Common myeloid progenitor, CD34-positive (primary cell): ENCODE measurements around the gene COL19A1.

ENCODE experiments used
- CTCF ChIA-PET: fragments of 350-600 bp; sonication (Branson Sonifier 250); formaldehyde crosslinking; loops from one replicate; lab custom pipeline; 2021; ENCODE audit warnings: antibody characterized with exemption; lab: Charles Lee
- POLR2A ChIA-PET: fragments of 350-600 bp; sonication (Branson Sonifier 250); formaldehyde crosslinking; loops from one replicate; lab custom pipeline; 2021; ENCODE audit warnings: antibody characterized with exemption; lab: Charles Lee
- DNase-seq, 3 donors: peaks; one replicate each; pipeline versions ENCODE4 v3.0.0 to v3.0.0-alpha.2; 2013
- H3K27ac ChIP-seq, 2 experiments: 1 replicate in 1 of 2; 2 replicates in 1 of 2; pipeline ENCODE4 v1.7.0; 2013; ENCODE audit warnings: inconsistent platforms in 2 of 2, low read length in 2 of 2, mild to moderate bottlenecking in 2 of 2, low read depth in 1 of 2, moderate library complexity in 1 of 2; ENCODE audit not compliant: severe bottlenecking in 2 of 2, insufficient read depth in 1 of 2, poor library complexity in 1 of 2
- H3K27me3 ChIP-seq, 5 experiments: replicated peaks in 2 of 5; 1 replicate in 3 of 5; 2 replicates in 2 of 5; pipeline versions ENCODE4 v1.6.1 to v1.7.0; 2013; ENCODE audit warnings: low read length in 4 of 5, mild to moderate bottlenecking in 2 of 5, moderate library complexity in 2 of 5, inconsistent platforms in 1 of 5; ENCODE audit not compliant: insufficient read depth in 5 of 5, control insufficient read depth in 4 of 5
- H3K36me3 ChIP-seq, 4 experiments: 1 replicate in 2 of 4; 2 replicates in 2 of 4; pipeline versions ENCODE4 v1.6.1 to v1.7.0; 2013; ENCODE audit warnings: low read length in 3 of 4, control low read depth in 1 of 4, mild to moderate bottlenecking in 1 of 4; ENCODE audit not compliant: control insufficient read depth in 4 of 4, insufficient read depth in 4 of 4
- H3K4me1 ChIP-seq, 4 experiments: 1 replicate in 3 of 4; 2 replicates in 1 of 4; pipeline versions ENCODE4 v1.6.1 to v1.7.1; 2013; ENCODE audit warnings: low read length in 3 of 4, mild to moderate bottlenecking in 3 of 4, control low read depth in 1 of 4, inconsistent platforms in 1 of 4, moderate library complexity in 1 of 4; ENCODE audit not compliant: control insufficient read depth in 4 of 4, insufficient read depth in 4 of 4; ENCODE audit errors: control extremely low read depth in 1 of 4
- H3K4me3 ChIP-seq, 7 experiments: 1 replicate in 4 of 7; 2 replicates in 3 of 7; pipeline versions ENCODE4 v1.5.1 to v1.7.0; 2013; ENCODE audit warnings: mild to moderate bottlenecking in 7 of 7, low read length in 6 of 7, moderate library complexity in 6 of 7, inconsistent platforms in 2 of 7, low read depth in 2 of 7, control low read depth in 1 of 7; ENCODE audit not compliant: insufficient read depth in 4 of 7, control insufficient read depth in 1 of 7; ENCODE audit errors: extremely low read depth in 1 of 7
- H3K9me3 ChIP-seq, 5 experiments: 1 replicate in 4 of 5; 2 replicates in 1 of 5; pipeline versions ENCODE4 v1.6.1 to v1.7.1; 2013; ENCODE audit warnings: low read length in 4 of 5, mild to moderate bottlenecking in 2 of 5, inconsistent platforms in 1 of 5, low read depth in 1 of 5, moderate library complexity in 1 of 5; ENCODE audit not compliant: control insufficient read depth in 4 of 5, insufficient read depth in 2 of 5; ENCODE audit errors: control extremely low read depth in 1 of 5
- WGBS: methylation state at CpG from one replicate; pipeline ENCODE4 v1.1.5; 2013; ENCODE audit not compliant: insufficient coverage; 5-methylcytosine and 5-hydroxymethylcytosine counted together

Gene COL19A1

DNA sequence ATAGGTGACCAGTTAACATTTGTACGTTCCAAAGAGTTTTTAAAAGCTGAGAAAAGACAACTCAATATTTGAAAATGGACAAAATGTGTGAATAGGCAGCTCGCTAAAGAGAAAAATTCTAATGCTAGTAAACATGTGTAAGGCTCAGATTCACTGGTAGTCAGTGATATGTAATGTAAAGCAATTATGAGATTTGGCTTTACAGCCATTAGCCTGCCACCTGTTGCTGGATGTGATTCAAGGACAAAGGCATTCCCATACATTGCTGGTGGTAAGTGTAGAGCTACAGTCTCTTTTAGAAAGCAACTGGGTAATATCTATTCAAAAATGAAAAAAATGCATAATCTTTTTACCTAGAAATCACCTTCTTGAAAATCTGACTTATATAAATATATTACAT, 114.3 kb downstream of the COL19A1 start:
- H3K9me3 ChIP-seq = no peaks in the 10 kb centered on the region
- no peaks in the 10 kb centered on the region for H3K27me3 ChIP-seq
- 94% methylated on average over 2 of the region's 2 CpGs for WGBS
- H3K36me3 ChIP-seq = no peaks in the 10 kb centered on the region
- H3K4me3 ChIP-seq = no peak overlapping the region
- POLR2A ChIA-PET = no interaction called here
- H3K4me1 ChIP-seq = no peaks in the 10 kb centered on the region
- H3K27ac ChIP-seq = no peak overlapping the region
- no peak for DNase-seq
- CTCF ChIA-PET = no interaction called here

DNA sequence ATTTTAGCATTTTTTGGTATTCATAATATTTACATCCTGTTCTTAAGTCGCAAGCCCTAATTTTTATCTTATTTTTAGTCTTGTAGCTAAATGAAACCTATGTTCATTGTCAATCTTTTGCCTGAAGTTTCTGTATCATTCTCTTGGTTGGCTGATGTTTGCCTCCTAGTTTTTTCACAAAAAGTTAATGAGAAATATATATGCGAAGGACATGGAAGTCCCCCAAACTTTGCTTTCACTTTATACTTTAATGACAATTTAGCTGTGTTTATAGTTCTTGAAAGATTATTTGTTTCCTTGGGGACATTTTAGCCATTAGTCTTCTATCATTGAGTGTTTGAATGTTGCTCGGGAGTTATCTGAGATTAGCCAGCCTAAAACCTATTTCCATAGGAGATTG, 118.2 kb downstream of the COL19A1 start:
- ChIA-PET POLR2A (no interaction called here), CTCF (no interaction called here)
- no peak for DNase-seq
- WGBS = no CpG with 5 or more reads among the region's 3 CpGs
- Histone ChIP-seq H3K4me1 (no peaks in the 10 kb centered on the region), H3K27ac (no peak overlapping the region), H3K4me3 (no peak overlapping the region), H3K27me3 (no peaks in the 10 kb centered on the region), H3K36me3 (no peaks in the 10 kb centered on the region), H3K9me3 (no peaks in the 10 kb centered on the region)

DNA sequence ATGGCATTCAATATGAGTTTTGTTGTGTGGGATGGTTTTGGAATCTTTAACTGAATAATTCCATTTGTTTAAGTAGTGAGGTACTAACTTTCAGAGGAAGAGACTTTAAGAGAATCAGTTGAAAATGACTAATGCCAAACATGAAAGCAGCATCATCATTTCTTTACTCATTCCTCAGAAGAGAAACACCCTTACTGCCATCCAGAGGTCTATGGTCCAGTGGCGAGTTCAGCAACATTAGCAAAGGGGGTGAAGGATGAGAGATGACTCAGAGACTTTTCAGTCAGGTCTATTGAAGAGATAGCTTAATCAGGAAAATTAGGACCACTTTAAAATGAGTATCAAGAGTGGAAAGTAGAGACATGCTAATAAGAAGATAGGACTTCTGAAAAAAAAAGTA, 118.8 kb downstream of the COL19A1 start:
- Histone ChIP-seq H3K36me3 (no peaks in the 10 kb centered on the region), H3K27ac (no peak overlapping the region), H3K27me3 (no peaks in the 10 kb centered on the region), H3K4me3 (no peak overlapping the region), H3K9me3 (no peaks in the 10 kb centered on the region), H3K4me1 (no peaks in the 10 kb centered on the region)
- ChIA-PET CTCF (no interaction called here), POLR2A (no interaction called here)
- 100% methylated on average over 1 of the region's 1 CpG for WGBS
- DNase-seq = no peak

GRCh38 chr6:69987550-69987949, 121.2 kb downstream of the COL19A1 start:
- ChIA-PET POLR2A (no interaction called here), CTCF (no interaction called here)
- Histone ChIP-seq H3K9me3 (no peaks in the 10 kb centered on the region), H3K27ac (no peak overlapping the region), H3K27me3 (no peaks in the 10 kb centered on the region), H3K4me1 (no peaks in the 10 kb centered on the region), H3K36me3 (no peaks in the 10 kb centered on the region), H3K4me3 (no peak overlapping the region)
- DNase-seq = no peak
- WGBS = 100% methylated on average over 2 of the region's 2 CpGs

DNA sequence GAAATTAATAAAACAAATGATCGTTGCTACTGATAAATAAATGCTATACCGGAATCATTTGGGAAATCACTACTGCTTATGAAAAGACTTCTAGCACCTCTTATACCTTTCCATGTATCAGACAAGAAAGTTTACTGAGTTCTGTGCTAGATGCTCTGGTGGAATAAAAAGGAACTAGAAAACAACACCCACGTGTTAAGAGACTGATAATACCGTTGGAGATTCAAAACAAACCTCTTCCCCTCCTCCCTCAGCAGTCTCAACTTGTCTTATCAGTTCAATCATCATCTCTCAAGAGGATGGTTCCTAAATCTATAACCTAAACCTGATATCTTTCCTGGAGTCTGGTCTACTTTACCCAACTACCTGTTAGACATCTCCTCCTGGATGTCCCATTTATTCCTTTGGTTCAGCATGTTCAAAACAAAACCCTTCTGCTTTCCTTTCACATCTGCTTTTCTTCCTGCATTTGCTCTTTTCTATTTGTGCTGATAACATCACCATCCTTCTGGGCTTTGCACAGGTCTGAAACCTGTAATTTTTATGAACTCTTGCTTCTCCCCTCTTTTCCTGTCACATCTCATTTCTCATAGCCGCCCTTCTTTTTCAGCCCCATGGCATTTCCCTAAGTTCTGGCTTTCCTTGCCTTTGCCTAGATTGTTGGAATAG, 122.2 kb downstream of the COL19A1 start:
- Histone ChIP-seq H3K4me3 (no peak overlapping the region), H3K9me3 (no peaks in the 10 kb centered on the region), H3K36me3 (no peaks in the 10 kb centered on the region), H3K27ac (no peak overlapping the region), H3K27me3 (no peaks in the 10 kb centered on the region), H3K4me1 (no peaks in the 10 kb centered on the region)
- ChIA-PET CTCF (no interaction called here), POLR2A (no interaction called here)
- no CpG with 5 or more reads among the region's 5 CpGs for WGBS
- no peak for DNase-seq

GRCh38 chr6:69994251-69994650, 127.9 kb downstream of the COL19A1 start:
- POLR2A ChIA-PET = no interaction called here
- H3K36me3 ChIP-seq = no peaks in the 10 kb centered on the region
- no peaks in the 10 kb centered on the region for H3K9me3 ChIP-seq
- 80% methylated on average over 2 of the region's 2 CpGs for WGBS
- DNase-seq = no peak
- H3K27me3 ChIP-seq = no peaks in the 10 kb centered on the region
- H3K27ac ChIP-seq = no peak overlapping the region
- no peak overlapping the region for H3K4me3 ChIP-seq
- CTCF ChIA-PET = no interaction called here
- no peaks in the 10 kb centered on the region for H3K4me1 ChIP-seq

DNA sequence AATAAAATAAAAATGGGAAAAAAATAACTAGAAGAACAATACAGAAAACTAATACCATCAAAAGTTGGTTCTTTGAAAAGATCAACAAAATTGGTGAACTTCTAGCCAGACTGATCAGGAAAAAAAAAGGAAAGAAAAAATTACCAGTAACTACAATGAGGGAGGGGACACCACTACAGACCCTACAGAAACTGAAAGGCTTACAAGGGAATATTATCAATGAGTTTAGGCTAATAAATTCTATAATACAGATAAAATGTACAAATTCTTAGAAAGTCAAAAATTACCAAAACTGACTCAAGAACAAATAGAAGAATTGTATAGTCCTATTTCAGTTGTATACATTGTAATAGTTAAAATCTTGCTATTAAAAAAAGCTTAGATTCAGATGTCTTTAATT, 141.8 kb downstream of the COL19A1 start:
- POLR2A ChIA-PET = no interaction called here

More for the DNA sequence above, 141.8 kb downstream of the COL19A1 start:
- Histone ChIP-seq H3K27ac (no peak overlapping the region), H3K4me1 (no peaks in the 10 kb centered on the region), H3K9me3 (peaks cover 0 to 6% (median 4%) of the 10 kb centered on the region in 5 experiments), H3K27me3 (no peaks in the 10 kb centered on the region), H3K36me3 (no peaks in the 10 kb centered on the region), H3K4me3 (no peak overlapping the region)
- CTCF ChIA-PET = no interaction called here
- DNase-seq = no peak
